Ovary (tissue), 3 donors: ENCODE data around the gene APBA3.

Experiments
- EP300 ChIP-seq: sonication (generic); formaldehyde crosslinking; IDR thresholded peaks from one replicate; pipeline ENCODE4 v1.6.1; 2017; ENCODE audit warnings: antibody characterized with exemption
- POLR2A ChIP-seq: fragments of 450-650 bp; IDR thresholded peaks from one replicate; pipeline ENCODE4 v1.6.1; 2017; ENCODE audit warnings: antibody characterized with exemption, mild to moderate bottlenecking, moderate library complexity
- TF ChIP-seq, protein P1 (sequence below), 3 donors: fragments of 450-650 bp in 2 of 3; fragments of 200-600 bp in 1 of 3; IDR thresholded peaks; one replicate each; pipeline versions ENCODE4 v1.5.1 to v1.8.0; 2016 to 2022; ENCODE audit warnings: antibody characterized with exemption in 3 of 3, mild to moderate bottlenecking in 1 of 3
- donor health status: DM: no; HTN: no; CAD: no.

DNA sequence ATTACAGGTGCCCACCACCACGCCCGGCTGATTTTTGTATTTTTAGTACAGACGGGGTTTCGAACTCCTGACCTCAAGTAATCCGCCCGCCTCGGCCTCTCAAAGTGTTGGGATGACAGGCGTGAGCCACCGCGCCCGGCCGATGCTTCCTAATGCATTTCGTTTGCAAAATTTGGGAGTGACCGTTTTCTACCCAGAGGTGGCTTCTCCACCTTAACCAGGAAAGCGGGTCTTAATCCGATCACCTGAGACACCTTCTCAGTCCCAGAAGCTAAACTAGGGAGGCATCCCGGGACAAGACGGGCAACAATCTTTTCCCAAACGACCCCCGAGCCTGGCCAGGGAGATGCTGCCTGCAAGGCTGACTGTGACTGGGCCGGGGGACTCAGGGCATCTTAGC lies 39.5 kb upstream of the APBA3 start:
- TF ChIP-seq POLR2A, result no peak
- TF ChIP-seq, protein P1, sequence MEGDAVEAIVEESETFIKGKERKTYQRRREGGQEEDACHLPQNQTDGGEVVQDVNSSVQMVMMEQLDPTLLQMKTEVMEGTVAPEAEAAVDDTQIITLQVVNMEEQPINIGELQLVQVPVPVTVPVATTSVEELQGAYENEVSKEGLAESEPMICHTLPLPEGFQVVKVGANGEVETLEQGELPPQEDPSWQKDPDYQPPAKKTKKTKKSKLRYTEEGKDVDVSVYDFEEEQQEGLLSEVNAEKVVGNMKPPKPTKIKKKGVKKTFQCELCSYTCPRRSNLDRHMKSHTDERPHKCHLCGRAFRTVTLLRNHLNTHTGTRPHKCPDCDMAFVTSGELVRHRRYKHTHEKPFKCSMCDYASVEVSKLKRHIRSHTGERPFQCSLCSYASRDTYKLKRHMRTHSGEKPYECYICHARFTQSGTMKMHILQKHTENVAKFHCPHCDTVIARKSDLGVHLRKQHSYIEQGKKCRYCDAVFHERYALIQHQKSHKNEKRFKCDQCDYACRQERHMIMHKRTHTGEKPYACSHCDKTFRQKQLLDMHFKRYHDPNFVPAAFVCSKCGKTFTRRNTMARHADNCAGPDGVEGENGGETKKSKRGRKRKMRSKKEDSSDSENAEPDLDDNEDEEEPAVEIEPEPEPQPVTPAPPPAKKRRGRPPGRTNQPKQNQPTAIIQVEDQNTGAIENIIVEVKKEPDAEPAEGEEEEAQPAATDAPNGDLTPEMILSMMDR (IDR thresholded peaks at IDR 0.05), result no peak
- TF ChIP-seq EP300, result no peak
